GM11168 (cell line): Measurements from ENCODE around the gene KCNQ1.

Experiments used
- in situ Hi-C: fragments of 300-500 bp; cut with MboI; formaldehyde crosslinking; loops from one replicate; pipeline ENCODE4 v1.12.0; 2022; ENCODE audit warnings: low sequenced_read_pairs; ENCODE audit not compliant: unreplicated experiment

Gene KCNQ1

GRCh38 chr11:2452321-2453012 lies 7.7 kb downstream of the KCNQ1 start:
- in situ Hi-C loops: no loop called here

- in situ Hi-C loops: no loop called here
These were observed 8.6 kb downstream of the KCNQ1 start for GRCh38 chr11:2453436-2453835.

- in situ Hi-C loops: no loop called here
These were observed 13.5 kb downstream of the KCNQ1 start for GRCh38 chr11:2458321-2458720.

- in situ Hi-C loops: no loop called here
These were observed 14.4 kb downstream of the KCNQ1 start for GRCh38 chr11:2459016-2459725.

- in situ Hi-C loops: no loop called here
These were observed 15.2 kb downstream of the KCNQ1 start for GRCh38 chr11:2459796-2460531.

GRCh38 chr11:2460540-2461252 lies 15.9 kb downstream of the KCNQ1 start:
- in situ Hi-C loops: no loop called here

GRCh38 chr11:2461253-2461955 lies 16.6 kb downstream of the KCNQ1 start:
- in situ Hi-C loops: no loop called here

GRCh38 chr11:2461956-2462542 lies 17.2 kb downstream of the KCNQ1 start:
- in situ Hi-C loops: no loop called here

GRCh38 chr11:2462543-2462985 lies 17.8 kb downstream of the KCNQ1 start:
- in situ Hi-C loops: no loop called here

- in situ Hi-C loops: no loop called here
These were observed 18.4 kb downstream of the KCNQ1 start for GRCh38 chr11:2462986-2463765.

- in situ Hi-C loops: no loop called here
These were observed 19.0 kb downstream of the KCNQ1 start for GRCh38 chr11:2463766-2464277.

- in situ Hi-C loops: no loop called here
These were observed 19.8 kb downstream of the KCNQ1 start for GRCh38 chr11:2464451-2465165.

- in situ Hi-C loops: no loop called here
These were observed 20.6 kb downstream of the KCNQ1 start for GRCh38 chr11:2465202-2466068.

GRCh38 chr11:2466069-2466801 lies 21.4 kb downstream of the KCNQ1 start:
- in situ Hi-C loops: no loop called here

- in situ Hi-C loops: no loop called here
These were observed 22.3 kb downstream of the KCNQ1 start for GRCh38 chr11:2466869-2467694.

GRCh38 chr11:2467695-2468055 lies 22.9 kb downstream of the KCNQ1 start:
- in situ Hi-C loops: no loop called here
